AG10803 (cell line): ENCODE results near the gene ZFHX3.

Experiments used
- DNase-seq: peaks from one replicate; pipeline ENCODE4 v3.0.0; 2010; ENCODE audit warnings: low read depth
- H3K4me3 ChIP-seq: 2 replicates; pipeline ENCODE4 v1.5.1; 2011; ENCODE audit warnings: mild to moderate bottlenecking, low read length, control low read depth
- CTCF ChIP-seq: conservative IDR thresholded peaks from 2 replicates; pipeline ENCODE4 v1.5.1; 2011; ENCODE audit warnings: mild to moderate bottlenecking, low read length, control low read depth, inconsistent platforms

ZFHX3 gene

GRCh38 chr16:72946063-72946462 is 101.9 kb downstream of the ZFHX3 start:
- TF ChIP-seq CTCF: no peak
- no peak overlapping the region for H3K4me3 ChIP-seq
- no peak for DNase-seq

GRCh38 chr16:72945611-72946010 is 102.3 kb downstream of the ZFHX3 start:
- DNase-seq: no peak
- H3K4me3 ChIP-seq: no peak overlapping the region
- TF ChIP-seq CTCF: no peak

GRCh38 chr16:72944757-72945485 is 103.0 kb downstream of the ZFHX3 start:
- no peak for TF ChIP-seq CTCF
- DNase-seq: no peak
- no peak overlapping the region for H3K4me3 ChIP-seq

GRCh38 chr16:72942021-72942420 is 105.9 kb downstream of the ZFHX3 start:
- no peak for DNase-seq
- TF ChIP-seq CTCF: no peak
- no peak overlapping the region for H3K4me3 ChIP-seq

- no peak for TF ChIP-seq CTCF
- no peak overlapping the region for H3K4me3 ChIP-seq
- DNase-seq: no peak
Observed at GRCh38 chr16:72940886-72941285, 107.0 kb downstream of the ZFHX3 start.

- TF ChIP-seq CTCF: peak; percentile 43
- H3K4me3 ChIP-seq: peak overlapping the region; percentile 47
- peak; percentile 76 for DNase-seq
Observed at GRCh38 chr16:72939247-72939646, 108.7 kb downstream of the ZFHX3 start.

GRCh38 chr16:72938795-72939164 is 109.1 kb downstream of the ZFHX3 start:
- no peak for TF ChIP-seq CTCF
- DNase-seq: peak; percentile 91
- peak overlapping the region; percentile 47 for H3K4me3 ChIP-seq
